HG02798 (cell line): ENCODE results near the gene RTRAF.
A peak's percentile ranks its signal among the peaks of the same experiment; 100 is the strongest.

ENCODE experiments used
- ATAC-seq: cut with Tn5 transposase; IDR thresholded peaks from one replicate; pipeline ENCODE4 v1.9.1; 2021; ENCODE audit warnings: mild to moderate bottlenecking; ENCODE audit not compliant: unreplicated experiment, poor library complexity

The RTRAF gene

DNA sequence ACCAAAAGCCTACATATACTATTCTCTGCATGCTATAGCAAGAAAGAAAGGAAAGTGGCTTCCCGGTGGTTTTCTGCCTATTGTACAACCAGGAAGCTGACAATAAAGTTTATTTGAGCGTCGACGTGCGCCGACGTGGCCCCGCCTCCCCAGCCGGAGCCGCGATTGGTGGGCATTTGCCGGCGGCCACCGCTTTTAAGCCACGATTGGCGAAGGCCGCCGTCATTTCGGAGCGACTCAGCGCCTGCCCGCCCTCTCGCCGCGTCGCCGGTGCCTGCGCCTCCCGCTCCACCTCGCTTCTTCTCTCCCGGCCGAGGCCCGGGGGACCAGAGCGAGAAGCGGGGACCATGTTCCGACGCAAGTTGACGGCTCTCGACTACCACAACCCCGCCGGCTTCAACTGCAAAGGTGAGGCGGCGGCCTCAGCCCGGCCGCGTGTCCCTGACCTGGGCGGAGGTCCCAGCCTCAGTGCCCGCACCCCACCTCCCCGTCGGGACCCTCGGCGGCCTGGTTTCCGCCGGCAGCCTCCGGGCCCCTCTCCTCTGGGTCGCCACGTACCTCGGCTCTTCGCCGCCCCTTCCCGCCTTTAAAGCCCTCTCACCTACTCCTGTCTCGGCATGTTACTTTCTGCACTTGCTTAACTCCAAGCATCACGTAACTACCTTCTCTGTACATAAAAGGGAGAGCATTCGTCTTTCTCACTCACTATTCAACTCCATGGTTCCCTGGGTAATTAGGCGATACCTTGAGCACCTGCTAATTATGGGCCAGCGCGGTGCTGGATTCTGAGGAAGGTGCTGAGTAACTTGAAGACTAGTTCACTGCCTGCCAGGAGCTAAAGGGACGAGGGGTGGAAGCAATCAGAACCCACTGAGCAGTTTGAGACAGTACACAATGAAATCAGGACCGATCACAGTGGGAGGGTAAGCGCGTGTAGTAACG, at the start of gene RTRAF:
Gene RTRAF (plus strand): TSS at position 254 of the 942 bp plus-strand sequence. CDS start 94 bp downstream, at position 348.
- ATAC-seq, result peak; percentile 98

- ATAC-seq, result no peak
Measured at GRCh38 chr14:51939755-51940301, 49.5 kb upstream of the RTRAF start.

DNA sequence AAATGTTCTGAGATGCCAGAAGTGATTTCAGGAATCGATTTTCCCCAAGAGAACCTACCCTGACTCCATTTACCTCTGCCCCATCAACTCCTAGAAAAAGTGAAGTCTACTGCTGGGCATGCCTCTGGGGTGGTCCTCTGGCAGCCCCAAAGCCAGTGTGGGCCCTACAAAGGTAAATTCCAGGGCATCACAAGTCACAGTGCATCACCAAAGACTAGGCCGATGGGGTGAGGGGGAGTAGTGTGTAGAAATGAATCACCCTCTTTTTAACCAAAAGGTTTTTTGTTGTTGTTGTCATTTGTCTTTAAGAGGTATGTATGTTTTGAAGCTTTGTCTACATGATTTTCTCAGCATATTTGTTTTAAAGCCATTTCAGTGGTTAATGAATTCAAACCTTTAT, 46.4 kb upstream of the RTRAF start:
- ATAC-seq, result no peak

DNA sequence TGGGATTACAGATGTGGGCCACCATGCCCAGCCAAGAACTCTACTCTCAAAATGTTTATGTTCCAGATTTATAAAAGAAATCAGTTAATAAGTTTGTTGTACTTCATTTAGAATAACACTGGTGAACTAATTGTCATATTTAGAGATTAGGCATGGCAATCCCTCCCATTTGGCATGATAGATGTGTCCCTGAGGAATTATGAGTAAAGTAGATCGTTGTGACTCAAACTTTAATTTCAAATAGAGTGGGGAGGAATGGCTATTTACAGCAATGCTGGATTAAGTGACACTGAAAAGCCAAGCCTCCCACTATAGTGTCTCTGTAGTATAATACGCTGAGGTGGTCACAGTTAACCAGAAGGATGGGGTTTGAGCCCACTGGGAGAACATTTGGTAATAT, 39.3 kb upstream of the RTRAF start:
- no peak for ATAC-seq

DNA sequence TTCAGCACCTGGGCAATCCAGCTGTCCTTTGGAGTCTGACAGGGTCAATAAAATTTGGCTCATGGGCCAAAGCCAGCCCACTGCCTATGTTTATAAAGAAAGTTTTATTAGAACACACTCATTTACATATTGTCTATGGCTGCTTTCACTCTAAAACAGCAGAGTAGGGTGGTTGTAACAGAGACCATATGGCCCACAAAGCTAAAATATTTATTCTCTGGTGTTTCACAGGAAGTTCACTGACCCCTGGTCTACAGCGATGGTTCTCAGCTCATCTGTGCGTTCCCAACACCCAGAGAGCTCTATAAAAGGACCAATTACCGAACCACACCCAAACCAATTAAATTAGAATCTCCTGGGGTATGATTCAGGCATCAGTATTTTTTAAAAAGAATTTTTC, 37.7 kb upstream of the RTRAF start:
- no peak for ATAC-seq

GRCh38 chr14:51954031-51954430, 35.3 kb upstream of the RTRAF start:
- no peak for ATAC-seq

DNA sequence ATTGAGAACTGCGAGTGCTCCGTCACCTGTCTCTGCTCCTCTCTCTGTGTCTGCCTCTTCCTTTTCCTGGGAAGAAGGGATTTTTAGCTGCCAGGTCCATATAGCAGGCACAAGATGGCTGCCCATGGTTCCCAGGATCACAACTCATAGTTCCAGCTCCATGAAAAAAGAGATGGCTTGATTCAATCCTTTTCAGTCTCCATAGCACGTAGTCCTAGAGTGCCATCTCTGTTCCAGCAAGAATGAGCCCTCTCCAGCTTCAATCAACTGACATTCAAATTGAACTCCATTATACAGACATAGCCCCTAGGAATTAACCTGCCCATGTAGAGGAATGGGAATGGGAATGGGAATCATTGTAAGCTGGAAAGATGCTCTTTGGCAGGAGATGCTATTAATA, 34.7 kb upstream of the RTRAF start:
- ATAC-seq, result no peak

GRCh38 chr14:51957950-51958349, 31.4 kb upstream of the RTRAF start:
- no peak for ATAC-seq

- ATAC-seq, result no peak
Measured at GRCh38 chr14:51959928-51960327, 29.4 kb upstream of the RTRAF start.

DNA sequence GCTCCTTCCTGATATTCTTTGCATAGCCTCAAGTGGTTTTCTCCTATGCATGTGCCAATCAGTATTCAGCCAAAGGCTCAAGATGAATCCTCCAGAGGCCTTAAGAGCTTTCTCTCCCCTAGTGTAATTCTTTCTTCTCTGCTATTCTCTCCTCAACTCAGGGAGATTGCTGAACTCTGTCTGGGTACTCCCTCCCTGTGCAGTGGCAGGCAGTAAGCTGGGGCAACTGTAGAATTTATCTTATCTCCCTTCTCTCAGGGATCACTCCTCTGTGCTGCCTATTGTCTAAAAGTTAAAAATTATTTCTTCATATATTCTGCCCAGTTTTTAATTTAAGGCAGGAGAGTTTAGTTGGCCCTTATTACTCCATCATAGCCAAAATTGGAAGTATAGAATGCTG, 28.5 kb upstream of the RTRAF start:
- ATAC-seq, result no peak

DNA sequence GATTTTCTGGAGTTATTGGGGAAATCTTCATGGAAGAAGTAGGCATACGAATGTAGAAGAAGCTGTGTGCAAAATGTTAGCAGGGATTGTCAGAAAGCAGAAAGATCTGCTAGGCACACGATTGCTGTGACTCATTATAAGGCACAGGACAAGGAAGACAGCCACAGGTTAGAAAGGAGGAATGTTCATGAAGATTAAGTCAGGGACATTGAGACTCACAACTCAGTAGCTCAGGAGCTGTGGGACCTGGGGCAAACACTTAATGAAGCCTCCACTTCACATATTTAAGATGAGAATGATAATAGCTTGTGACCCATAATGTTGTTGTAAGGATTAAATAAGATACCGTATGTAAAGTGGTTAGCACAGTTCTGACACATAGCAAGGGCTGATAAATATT, 26.6 kb upstream of the RTRAF start:
- ATAC-seq, result no peak

- ATAC-seq, result no peak
Measured at GRCh38 chr14:51963286-51963685, 26.1 kb upstream of the RTRAF start.

DNA sequence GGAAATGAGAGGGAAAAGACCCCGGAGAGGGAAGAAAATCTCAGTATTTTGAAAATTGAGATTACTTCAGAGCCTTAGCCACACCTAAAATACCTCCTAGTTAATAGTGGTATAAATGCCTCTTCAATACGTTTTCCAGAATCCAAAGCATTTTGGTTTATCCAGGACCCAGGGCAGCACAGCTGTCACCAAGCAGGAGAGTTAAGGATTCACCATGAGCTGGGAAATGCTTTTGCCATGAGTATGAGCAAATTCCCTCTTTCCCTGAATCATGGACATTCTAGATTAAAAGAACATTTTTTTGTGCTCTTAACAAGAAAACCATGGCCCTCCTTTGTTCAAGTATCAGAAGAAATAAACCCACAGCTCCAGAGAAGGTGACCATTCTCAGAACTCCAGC, 21.8 kb upstream of the RTRAF start:
- ATAC-seq, result no peak

DNA sequence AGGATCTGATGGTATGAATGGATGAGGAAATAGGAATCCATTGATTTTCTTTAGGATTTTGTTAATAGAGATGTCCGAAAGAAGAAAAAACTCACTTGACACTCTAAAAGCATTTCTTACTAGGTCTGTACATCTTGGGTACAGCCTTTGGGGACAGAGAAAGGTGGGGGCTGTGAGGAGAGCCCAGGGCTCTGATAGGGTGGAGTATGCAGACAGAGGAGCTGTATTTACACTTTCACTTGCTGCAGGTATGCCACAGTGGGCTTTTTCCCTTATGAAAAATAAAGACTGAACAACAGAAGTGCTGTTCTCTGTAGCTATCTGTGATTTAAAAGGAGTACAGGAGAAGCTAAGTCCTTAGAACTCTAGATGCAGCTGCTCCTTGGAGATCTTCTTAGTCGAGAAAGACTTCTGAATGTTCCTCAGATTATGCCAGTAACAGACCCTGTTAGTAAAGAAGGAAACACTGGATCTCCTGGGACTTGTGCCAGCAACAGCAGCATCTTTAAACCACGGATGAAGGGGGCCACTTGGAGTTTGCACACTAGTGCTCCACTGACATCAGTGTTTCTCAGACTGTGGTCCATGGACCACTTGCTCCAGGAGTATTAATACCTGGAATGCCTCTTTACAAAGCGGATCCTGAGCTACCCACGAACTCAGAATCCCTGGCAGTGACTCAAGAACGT, 19.4 kb upstream of the RTRAF start:
- ATAC-seq, result no peak

DNA sequence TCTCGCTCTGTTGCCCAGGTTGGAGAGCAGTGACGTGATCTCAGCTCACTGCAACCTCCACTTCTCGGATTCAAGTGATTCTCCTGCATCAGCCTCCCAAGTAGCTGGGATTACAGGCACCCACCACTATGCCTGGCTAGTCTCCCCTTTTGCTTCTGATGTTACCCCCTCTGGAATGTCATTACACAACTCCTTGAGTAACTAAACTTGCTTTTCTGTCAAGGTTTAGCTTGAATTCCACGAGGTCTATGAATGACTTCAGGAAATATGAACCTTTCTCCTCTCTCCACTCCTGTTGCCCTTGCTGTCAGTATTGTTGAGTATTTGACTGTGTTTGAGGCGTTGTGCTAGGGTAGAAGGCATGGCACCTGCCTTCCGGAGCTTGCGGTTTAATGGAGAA, 16.8 kb upstream of the RTRAF start:
- no peak for ATAC-seq

DNA sequence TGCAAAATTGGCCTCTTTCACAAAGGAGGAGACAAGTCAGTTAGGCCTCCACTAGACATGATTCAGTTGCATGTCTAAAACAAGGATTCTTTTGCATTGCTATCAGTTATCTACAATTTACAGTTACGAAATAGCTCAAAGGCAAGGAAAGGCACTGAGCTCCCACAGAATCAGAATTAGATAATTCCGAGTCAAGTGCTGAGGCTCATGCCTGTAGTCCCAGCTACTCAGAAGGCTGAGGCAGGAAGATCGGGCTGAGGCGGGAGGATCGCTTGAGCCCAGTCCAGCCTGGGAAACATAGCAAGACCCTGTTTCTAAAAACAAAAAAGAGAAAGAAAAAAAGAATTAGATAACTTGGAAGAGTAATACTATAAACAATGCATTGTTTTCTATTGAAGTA, 12.3 kb upstream of the RTRAF start:
- no peak for ATAC-seq

GRCh38 chr14:51978681-51979085, 10.7 kb upstream of the RTRAF start:
- ATAC-seq, result no peak

- peak; percentile 70 for ATAC-seq
Measured at GRCh38 chr14:51979088-51979709, 10.1 kb upstream of the RTRAF start.

DNA sequence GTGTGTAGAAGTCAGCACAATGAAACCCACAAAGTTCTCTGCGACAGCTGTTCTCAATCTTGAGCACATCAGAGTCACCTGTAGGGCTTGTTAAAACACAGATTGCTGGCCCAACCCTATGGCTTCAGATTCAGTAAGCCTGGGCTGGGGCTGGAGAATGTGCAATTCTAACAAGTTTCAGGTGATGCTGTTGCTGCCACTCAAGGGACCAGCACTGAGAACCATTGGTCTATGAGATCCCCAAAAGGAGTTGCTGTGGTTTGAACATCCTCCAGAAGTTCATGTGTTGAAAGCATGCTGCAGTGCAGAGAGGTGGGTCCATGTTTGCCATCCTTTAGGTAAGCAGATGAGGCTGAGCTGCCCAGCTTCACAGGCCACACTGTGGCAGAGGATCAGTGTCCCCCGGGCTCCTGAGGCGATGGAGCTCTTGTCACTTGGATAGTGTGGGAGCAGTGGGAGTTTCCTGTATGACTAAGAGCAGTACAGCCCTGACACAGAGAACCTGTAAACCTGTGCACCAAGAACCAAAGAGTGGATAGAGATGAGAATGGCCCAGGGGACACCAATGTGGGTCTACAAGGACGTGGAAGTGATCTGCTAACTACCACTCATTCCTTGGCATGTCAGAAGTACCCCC, 8.0 kb upstream of the RTRAF start:
- peak; percentile 58 for ATAC-seq

- no peak for ATAC-seq
Measured at GRCh38 chr14:51988221-51988620, 1.1 kb upstream of the RTRAF start.
